Subcutaneous adipose tissue (tissue), 4 donors: ENCODE results near the gene PSMB5. TPM values are rescaled to one million over a fixed set of nuclear protein-coding genes. Genes with fewer than 3 reads are reported as not detected.

Experiments
- CTCF ChIP-seq: fragments of 450-650 bp; IDR thresholded peaks from one replicate; pipeline ENCODE4 v1.5.1; 2016; ENCODE audit warnings: low read depth, mild to moderate bottlenecking, control low read depth, antibody characterized with exemption, moderate library complexity
- total RNA-seq, 4 donors: library from RNA; depleted of rRNA; stranded (reverse); fragments of >200 nt; gene quantifications; one replicate each; pipeline ENCODE4 v1.1.0, GENCODE V29; 2016

The PSMB5 gene
- total RNA-seq, 4 donors from 2014 or later: 81.6 to 131 (median 104) TPM

DNA sequence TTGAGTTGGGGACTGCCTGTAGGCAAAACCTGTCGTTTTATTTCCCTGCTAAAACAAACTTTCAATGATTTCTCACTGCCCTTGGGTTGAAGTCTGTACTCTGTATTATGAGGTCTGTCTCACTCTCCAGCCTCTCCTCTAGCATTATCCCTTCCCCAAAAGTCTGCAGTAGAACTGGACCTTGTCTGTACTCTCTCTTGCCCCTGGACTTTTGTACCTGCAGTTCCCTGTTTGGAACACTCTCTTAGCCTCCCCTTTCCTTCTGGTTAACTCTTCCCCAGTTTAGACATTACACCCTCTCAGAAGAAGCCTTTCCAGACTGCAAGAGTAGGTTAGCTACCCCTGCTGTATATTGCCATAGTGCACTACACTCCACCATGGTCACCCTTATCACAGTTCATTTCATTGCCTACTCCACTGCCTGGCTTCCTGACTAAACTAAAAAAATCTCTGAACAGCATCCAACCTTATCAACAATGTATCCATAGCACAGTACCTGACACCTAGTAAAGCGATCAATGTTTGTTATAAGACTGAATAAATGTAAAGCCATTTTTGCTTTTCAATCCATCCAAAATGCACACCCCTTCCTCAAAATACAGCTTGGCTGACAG, 48.7 kb downstream of the PSMB5 start:
- no peak for TF ChIP-seq CTCF

- TF ChIP-seq CTCF: no peak
These were observed 49.6 kb downstream of the PSMB5 start for GRCh38 chr14:22984959-22985658.

- no peak for TF ChIP-seq CTCF
These were observed 52.0 kb downstream of the PSMB5 start, which contains the start of gene AJUBA for GRCh38 chr14:22982477-22983245. Gene AJUBA, minus strand, starts transcription at chr14:22982551. Its CDS starts 285 bp downstream, at chr14:22982266.

DNA sequence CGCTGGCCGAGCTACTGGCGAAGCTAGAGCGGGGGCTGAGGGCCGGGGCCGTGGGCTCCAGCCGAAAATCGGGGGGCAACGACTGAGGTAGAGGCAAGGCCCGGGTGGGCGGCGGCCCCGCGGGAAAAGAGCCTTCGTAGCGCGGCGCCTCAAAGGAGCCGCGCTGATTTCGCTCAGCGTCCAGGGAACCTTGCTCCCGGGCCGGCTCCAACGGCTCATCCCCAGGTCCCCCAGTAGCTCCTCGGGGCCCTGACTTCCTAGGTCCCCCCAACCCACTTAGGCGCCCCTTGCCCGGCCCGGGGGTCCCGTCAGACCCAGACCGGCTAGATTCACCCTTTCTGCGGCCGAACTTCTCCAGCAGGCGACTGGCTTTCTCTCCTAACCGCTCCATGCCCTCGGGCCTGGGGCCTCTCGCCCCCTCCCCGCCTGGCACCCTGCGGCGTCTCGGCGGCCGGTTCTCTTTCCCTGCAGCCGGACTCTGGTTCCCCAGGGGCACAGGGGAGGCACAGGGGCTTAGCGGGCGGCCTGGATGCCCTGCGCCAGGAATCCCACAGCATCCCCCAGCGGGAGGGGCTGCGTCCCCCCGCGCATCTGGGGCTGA, 52.7 kb downstream of the PSMB5 start:
- TF ChIP-seq CTCF: no peak

- no peak for TF ChIP-seq CTCF
These were observed 53.4 kb downstream of the PSMB5 start for GRCh38 chr14:22981090-22981875.

GRCh38 chr14:22980672-22981089, 54.0 kb downstream of the PSMB5 start:
- no peak for TF ChIP-seq CTCF
